ENCODE results near the gene RNPEPL1.

Gene RNPEPL1

GRCh38 chr2:240576036-240576435 lies 7.8 kb downstream of the RNPEPL1 start:
- no peak overlapping the region for H3K27ac ChIP-seq (ENCODE audit: low read length)
- H4K20me1 ChIP-seq (ENCODE audit: insufficient read depth, low read length): no peaks in the 10 kb centered on the region
- no peak overlapping the region for H2AFZ ChIP-seq (ENCODE audit: low read length)
- H3K27me3 ChIP-seq (replicated peaks; ENCODE audit: insufficient read depth, low read length): no peaks in the 10 kb centered on the region
- no peaks in the 10 kb centered on the region for H3K9me2 ChIP-seq (replicated peaks; ENCODE audit: insufficient read depth, low read length)
- TF ChIP-seq CTCF (IDR thresholded peaks at IDR 0.05; ENCODE audit: low read length): no peak
- TF ChIP-seq EZH2phosphoT487 (IDR thresholded peaks at IDR 0.05; ENCODE audit: low read length): no peak
- TF ChIP-seq EZH2 (optimal IDR thresholded peaks at IDR 0.05; ENCODE audit: low read depth, low read length): no peak
- H3F3A ChIP-seq (ENCODE audit: insufficient read depth, low read length): peaks cover 24% of the 10 kb centered on the region
- peaks cover 28% of the 10 kb centered on the region for H3K79me2 ChIP-seq (ENCODE audit: low read length)
- H3K36me3 ChIP-seq (replicated peaks; ENCODE audit: insufficient read depth, low read length): no peaks in the 10 kb centered on the region
- DNase-seq: no peak
- H3K9me3 ChIP-seq (replicated peaks; ENCODE audit: insufficient read depth, low read length): no peaks in the 10 kb centered on the region
- no peak overlapping the region for H3K4me2 ChIP-seq (ENCODE audit: low read depth, low read length)
- H3K4me3 ChIP-seq (ENCODE audit: low read length): no peak overlapping the region
- H3K9ac ChIP-seq (ENCODE audit: low read length): no peak overlapping the region
- peaks cover 31% of the 10 kb centered on the region for H3K4me1 ChIP-seq (ENCODE audit: low read length)

DNA sequence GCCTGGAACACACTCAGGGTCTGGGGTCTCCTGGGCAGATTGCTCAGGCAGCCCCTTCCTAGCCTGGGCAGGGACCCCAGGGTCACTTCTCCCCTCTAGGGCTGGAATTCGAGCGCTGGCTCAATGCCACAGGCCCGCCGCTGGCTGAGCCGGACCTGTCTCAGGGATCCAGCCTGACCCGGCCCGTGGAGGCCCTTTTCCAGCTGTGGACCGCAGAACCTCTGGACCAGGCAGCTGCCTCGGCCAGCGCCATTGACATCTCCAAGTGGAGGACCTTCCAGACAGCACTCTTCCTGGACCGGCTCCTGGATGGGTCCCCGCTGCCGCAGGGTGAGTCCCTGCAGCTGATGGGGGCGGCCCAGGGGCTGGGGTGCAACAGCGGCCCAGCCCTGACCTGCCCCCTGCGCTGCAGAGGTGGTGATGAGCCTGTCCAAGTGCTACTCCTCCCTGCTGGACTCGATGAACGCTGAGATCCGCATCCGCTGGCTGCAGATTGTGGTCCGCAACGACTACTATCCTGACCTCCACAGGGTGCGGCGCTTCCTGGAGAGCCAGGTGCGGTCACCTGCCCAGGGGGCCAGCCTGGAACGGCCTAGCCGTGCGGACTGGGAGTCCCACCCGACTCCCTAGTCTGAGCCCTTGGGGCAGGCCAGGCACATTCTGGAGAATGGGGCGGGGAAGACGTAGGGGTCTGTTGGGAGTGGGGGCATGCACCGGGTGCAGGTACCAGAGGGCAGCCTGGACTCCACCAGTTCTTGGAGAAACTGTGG lies 8.3 kb downstream of the RNPEPL1 start:
- no peak overlapping the region for H3K4me3 ChIP-seq (ENCODE audit: low read length)
- no peak overlapping the region for H3K27ac ChIP-seq (ENCODE audit: low read length)
- H3K36me3 ChIP-seq (replicated peaks; ENCODE audit: insufficient read depth, low read length): no peaks in the 10 kb centered on the region

GRCh38 chr2:240577281-240578109 lies 9.2 kb downstream of the RNPEPL1 start:
- H3K27me3 ChIP-seq (replicated peaks; ENCODE audit: insufficient read depth, low read length): no peaks in the 10 kb centered on the region
- H2AFZ ChIP-seq (ENCODE audit: low read length): no peak overlapping the region
- TF ChIP-seq EZH2phosphoT487 (IDR thresholded peaks at IDR 0.05; ENCODE audit: low read length) (no peak), EZH2 (optimal IDR thresholded peaks at IDR 0.05; ENCODE audit: low read depth, low read length) (no peak), CTCF (IDR thresholded peaks at IDR 0.05; ENCODE audit: low read length) (no peak)
- no peak for DNase-seq
- no peaks in the 10 kb centered on the region for H3K9me2 ChIP-seq (replicated peaks; ENCODE audit: insufficient read depth, low read length)
- no peak overlapping the region for H3K9ac ChIP-seq (ENCODE audit: low read length)
- peak overlapping the region; percentile 99; the same call in 1 of the 2 replicates for H3K27ac ChIP-seq (ENCODE audit: low read length)
- no peaks in the 10 kb centered on the region for H3K36me3 ChIP-seq (replicated peaks; ENCODE audit: insufficient read depth, low read length)
- peaks cover 27% of the 10 kb centered on the region for H3F3A ChIP-seq (ENCODE audit: insufficient read depth, low read length)
- no peaks in the 10 kb centered on the region for H4K20me1 ChIP-seq (ENCODE audit: insufficient read depth, low read length)
- H3K79me2 ChIP-seq (ENCODE audit: low read length): peaks cover 23% of the 10 kb centered on the region
- H3K9me3 ChIP-seq (replicated peaks; ENCODE audit: insufficient read depth, low read length): no peaks in the 10 kb centered on the region
- no peak overlapping the region for H3K4me3 ChIP-seq (ENCODE audit: low read length)
- H3K4me2 ChIP-seq (ENCODE audit: low read depth, low read length): no peak overlapping the region
- H3K4me1 ChIP-seq (ENCODE audit: low read length): peaks cover 32% of the 10 kb centered on the region

More for the DNA sequence above, 8.3 kb downstream of the RNPEPL1 start:
- Histone ChIP-seq H3F3A (ENCODE audit: insufficient read depth, low read length) (peaks cover 27% of the 10 kb centered on the region), H3K79me2 (ENCODE audit: low read length) (peaks cover 23% of the 10 kb centered on the region), H3K4me1 (ENCODE audit: low read length) (peaks cover 31% of the 10 kb centered on the region), H4K20me1 (ENCODE audit: insufficient read depth, low read length) (no peaks in the 10 kb centered on the region), H3K4me2 (ENCODE audit: low read depth, low read length) (no peak overlapping the region), H3K9me2 (replicated peaks; ENCODE audit: insufficient read depth, low read length) (no peaks in the 10 kb centered on the region), H2AFZ (ENCODE audit: low read length) (no peak overlapping the region), H3K9me3 (replicated peaks; ENCODE audit: insufficient read depth, low read length) (no peaks in the 10 kb centered on the region), H3K9ac (ENCODE audit: low read length) (no peak overlapping the region), H3K27me3 (replicated peaks; ENCODE audit: insufficient read depth, low read length) (no peaks in the 10 kb centered on the region)
- TF ChIP-seq EZH2 (optimal IDR thresholded peaks at IDR 0.05; ENCODE audit: low read depth, low read length) (no peak), CTCF (IDR thresholded peaks at IDR 0.05; ENCODE audit: low read length) (no peak), EZH2phosphoT487 (IDR thresholded peaks at IDR 0.05; ENCODE audit: low read length) (no peak)
- DNase-seq: no peak

All from MM.1S (cell line).